Activated CD4-positive, alpha-beta T cell treated with anti-CD3 and anti-CD28 coated beads for 1 hour (primary cell): Measurements from ENCODE around the gene ZNF839.

Experiments used
- DNase-seq: peaks from one replicate; pipeline ENCODE4 v3.0.0-alpha.2; 2020

Gene ZNF839

DNA sequence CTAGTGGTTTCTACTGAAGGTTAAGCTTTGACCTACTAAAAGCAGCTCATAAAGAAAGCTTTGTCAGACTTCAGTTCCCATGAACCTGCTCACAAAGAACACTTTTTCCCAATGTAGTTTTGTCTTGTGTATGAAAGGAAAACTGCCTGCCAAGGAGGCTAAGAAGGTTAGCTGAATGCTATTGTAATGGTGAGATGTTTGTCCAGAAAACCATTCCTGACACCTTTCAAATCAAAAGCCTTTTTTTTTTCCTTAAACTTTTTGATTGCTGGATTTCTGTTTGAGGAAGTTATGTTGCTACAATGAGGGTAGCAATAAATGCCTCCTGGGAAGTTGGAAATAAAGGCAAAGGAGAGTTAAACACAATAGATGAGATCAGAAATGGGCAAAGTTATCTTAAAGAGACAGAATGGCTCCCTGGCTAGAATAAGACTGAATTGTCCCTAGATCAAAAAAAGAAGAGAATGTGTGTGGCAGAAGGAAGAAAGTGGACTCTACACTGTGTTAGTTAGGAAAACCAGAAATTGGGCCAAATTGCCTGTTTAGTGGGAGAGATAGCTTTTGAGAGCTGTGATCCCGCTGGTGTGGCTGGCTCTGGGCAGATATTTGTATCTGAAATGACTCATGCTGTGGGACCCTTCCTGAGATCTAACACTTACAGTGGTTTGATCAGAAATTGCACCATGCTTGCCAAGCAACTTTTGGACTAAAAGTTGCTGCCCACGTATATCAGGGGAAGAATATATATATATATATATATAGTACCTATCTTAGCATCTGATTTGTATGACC is 70.7 kb downstream of the ZNF839 start:
- DNase-seq = no peak
